CD4-positive, alpha-beta T cell treated with Interleukin-15 for 4 hours (primary cell): ENCODE results near the gene HSDL1.
"Not testable (repeated sequence)": the region's sequence is repeated elsewhere in the genome, so short reads cannot be mapped to it uniquely, and the experiment has no call there.

Experiments
- DNase-seq: peaks from one replicate; pipeline ENCODE4 v3.0.0-alpha.2; 2020; ENCODE audit warnings: low spot score

HSDL1 gene

DNA sequence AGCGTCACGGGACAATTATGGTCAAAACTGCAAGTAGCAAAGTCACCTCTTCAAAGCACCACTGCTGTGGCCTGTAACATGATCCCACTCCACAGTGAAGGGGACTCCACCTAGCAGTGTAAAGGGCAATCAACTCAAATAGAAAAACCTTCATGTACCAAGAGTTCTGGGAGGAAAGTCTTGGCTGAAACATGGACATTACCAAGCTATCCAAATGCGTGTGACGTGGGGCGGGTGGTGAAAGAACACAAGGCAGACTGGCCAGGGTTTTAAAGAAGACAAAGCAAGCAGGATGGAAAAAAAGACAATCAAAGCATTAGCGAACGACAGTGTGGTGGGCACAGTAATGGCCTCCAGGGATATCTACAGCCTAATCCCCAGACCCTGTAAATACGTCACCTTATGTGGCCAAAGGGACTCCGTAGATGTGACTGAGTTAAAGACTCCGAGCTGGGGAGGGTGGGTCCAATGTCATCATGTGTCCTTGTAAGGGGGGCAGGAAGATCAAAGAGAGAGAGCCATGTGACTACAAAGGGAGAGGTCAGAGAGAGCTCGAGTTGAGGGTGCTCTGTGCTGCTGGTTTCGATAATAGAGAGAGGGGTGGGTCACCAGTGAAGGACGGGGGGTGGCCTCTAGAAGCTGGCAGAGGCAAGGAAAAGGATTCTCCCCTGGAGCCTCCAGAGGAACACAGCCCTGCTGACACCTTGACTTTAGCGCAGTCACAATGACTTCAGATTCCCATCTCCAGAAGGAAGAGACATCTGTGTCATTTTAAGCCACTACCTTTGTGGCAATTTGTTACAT is 6.0 kb downstream of the HSDL1 start:
- no peak for DNase-seq

GRCh38 chr16:84138500-84138823 is 6.5 kb downstream of the HSDL1 start:
- no peak for DNase-seq

- DNase-seq, result no peak
Observed at GRCh38 chr16:84137769-84138357, 7.1 kb downstream of the HSDL1 start.

DNA sequence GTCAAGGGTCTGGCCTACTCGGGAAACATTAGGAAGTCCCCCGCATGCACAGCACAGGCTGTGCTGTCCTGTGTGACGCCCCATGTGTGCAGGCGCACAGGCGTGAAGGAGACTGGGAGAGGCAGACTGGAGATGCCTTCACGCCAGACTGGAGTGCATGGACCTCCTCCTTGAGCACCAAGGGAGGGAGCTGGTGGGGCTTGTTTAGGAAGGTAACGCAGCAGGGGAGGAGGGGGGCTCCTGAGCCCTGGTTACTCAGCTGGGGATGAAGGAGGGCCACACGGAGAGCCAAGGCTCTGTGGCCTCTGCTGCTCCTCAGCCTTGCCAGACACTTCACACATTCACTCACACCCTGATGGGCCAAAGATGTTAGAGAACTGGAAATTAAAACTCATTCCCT is 7.7 kb downstream of the HSDL1 start:
- no peak for DNase-seq

GRCh38 chr16:84136331-84137125 is 8.4 kb downstream of the HSDL1 start:
- DNase-seq, result no peak

DNA sequence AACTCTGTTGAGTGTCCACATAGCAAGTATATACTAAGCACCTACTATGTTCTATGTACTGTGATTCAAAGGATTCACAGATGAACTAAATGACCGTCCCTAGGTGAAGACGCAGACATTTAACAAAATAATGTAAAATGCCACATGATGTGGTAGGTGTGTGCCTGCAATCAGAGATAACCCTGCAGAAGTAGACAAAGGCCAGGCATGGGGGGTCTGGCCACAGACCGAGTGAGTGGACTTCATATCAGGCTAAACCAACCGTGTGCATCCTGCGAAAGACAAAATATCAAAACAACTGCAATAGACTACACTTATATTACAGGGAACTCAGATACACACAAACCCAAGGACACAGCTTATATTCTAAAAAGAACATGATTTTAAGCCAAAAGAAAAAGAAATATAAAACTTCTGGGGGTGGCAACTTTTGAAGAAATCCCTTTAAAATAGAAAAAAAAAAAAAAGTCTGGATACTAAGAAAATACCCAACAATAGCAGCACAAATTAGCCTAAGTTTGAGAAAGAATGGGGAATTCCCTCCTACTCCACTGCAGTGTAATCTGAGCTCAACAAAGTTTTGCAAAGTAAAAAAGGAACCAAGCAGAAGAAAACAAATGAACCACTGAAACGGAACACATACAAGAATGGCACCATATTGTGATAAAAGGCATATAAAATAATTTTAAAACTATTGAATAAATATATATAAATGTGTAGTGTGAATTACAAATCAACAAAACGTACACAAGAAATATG is 12.3 kb downstream of the HSDL1 start:
- DNase-seq, result no peak

- DNase-seq, result no peak
Observed at GRCh38 chr16:84131117-84131516, 13.9 kb downstream of the HSDL1 start.

DNA sequence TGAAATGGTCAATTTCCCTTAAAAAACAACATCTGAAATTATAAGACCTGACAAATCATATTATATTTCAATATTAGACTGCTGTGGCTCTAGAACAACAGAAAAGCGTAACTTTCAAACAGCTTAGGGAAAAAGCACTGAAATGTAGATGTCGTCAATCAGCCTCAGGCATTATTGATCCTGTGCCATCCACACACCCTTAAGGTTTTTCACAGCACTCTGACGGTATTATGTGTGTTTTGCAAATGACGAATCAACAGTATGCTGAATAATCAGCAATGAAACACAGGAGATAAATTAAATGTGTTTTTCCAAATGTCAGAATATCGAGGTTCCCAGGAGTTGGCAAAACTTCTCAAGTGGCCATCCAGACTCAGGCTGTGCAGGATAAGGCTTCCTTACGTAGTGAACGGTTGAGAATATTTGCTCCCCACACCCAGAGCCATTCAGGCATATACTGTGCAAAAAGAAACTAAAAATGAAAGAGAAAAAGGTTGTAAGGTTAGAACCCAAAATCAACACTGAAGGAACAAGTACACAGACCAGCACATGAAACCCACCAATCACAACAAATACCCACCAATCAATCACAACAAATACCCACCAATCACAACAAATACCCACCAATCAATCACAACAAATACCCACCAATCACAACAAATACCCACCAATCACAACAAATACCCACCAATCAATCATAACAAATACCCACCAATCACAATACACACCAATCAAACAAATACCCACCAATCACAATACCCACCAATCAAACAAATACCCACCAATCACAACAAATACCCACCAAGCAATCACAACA is 20.5 kb downstream of the HSDL1 start:
- DNase-seq, result no peak

DNA sequence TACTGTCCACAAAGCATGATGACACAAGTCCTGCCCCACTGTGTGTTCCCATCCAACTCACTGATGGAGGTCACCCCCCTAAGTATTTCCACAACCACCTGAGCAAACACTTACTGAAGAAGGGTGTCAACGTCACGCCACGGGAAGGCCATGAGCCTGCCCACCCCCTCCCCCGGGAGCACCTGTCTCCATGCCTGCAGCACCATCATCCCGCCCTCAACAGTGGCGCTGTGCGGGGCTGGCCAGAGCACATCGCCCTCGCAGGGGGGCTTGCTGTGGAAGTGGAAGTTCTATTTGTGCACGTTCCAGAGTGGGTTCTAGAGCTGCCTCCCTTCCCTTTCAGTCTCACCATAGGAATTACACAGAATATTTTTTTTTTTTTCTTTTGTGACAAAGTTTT is 24.0 kb downstream of the HSDL1 start:
- no peak for DNase-seq

GRCh38 chr16:84120023-84120422 is 25.0 kb downstream of the HSDL1 start:
- DNase-seq, result no peak

DNA sequence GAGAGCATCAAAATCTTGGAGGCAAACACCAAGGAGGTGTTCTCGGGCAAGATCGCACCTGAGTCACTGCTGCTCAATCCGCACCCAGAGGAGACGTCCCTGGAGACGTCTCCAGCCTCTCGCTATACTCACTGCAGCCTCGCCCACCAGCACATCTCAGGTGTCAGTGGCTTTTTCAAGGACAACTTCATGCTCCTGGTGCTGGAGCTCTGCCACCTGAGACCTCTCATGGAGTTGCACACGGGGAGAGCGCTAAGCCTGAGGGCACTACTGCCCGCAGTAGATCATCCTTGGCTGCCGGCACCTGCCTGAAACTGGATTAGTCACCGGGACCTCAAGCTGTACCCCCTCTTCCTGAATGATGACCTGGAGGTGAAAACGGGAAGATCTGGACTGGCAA is 25.6 kb downstream of the HSDL1 start:
- no peak for DNase-seq

DNA sequence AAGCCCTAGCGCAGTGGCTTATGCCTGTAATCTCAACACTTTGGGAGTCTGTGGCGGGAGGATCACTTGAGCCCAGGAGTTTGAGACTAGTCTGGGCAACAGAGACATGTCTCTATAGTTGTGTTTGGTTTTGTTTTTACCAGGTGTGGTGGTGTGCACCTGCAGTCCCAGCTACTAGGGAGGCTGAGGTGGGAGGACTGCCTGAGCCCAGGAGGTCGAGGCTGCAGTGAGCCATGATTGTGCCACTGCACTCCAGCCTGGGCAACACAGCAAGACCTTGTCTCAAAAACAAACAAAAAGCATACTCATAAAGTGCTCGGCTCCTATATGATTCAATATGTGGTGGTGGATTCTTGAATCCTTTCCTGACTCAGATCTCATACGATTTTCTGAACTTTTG is 26.7 kb downstream of the HSDL1 start:
- DNase-seq, result not testable (repeated sequence)

DNA sequence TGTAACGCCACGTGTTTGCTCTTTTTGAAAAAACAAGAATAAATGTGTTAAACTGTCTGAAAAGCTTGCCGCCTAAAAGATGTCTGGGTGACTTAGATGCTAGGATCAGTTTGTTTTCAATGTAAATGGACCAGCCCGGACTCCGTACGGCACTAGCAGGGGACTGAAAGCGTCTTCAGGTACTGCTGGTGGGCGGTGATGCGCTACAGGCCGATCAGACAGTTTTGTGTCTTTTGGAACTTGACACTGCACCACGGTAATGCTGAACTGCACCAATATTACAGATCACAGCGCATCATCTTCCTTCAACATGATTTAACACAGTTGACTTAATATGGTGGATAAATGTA is 27.5 kb downstream of the HSDL1 start:
- DNase-seq, result no peak

DNA sequence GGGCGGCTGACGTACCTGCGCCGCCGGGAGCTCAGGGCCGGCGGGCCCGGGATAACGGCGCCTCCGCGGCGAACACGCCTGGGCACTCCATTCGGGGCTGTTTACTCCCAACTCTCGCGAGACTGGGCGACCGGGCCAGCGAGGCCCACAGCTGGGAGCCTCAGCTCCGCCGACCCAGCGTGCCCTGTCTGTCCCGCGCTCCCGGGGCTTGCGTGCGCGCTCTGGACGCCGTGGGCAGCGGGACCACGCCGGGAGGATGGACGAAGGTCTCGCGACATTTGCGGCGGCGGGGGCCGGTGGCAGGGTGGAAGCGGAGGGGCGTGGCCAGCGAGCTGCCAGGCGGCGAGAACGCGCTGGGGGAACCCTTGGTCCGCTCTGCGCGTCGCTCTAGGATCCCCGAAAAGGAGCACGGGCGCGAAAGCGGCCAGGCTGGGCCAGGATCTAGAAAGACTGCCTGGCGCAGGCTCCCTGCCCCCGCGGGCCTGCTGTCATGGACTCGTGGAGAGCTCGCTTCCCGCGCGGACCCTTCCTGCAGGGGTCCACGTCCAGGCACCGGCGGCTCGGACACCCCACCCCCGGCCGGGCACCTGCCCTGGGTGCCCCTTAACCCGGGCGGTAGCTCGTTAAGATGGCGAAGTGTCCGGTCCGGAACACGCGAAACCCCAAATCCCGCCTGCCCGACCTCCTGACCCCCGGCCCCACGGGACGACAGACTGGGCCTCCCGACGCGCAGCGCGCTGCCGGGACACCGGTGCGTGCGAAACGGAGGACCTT is 28.1 kb downstream of the HSDL1 start, which contains the start of gene MBTPS1:
Gene MBTPS1, minus strand, starts transcription at position 223 of the 774 bp plus-strand sequence. CDS start 15,159 bp downstream, outside the sequence.
- DNase-seq, result peak; percentile 97

GRCh38 chr16:84115919-84116719 is 28.9 kb downstream of the HSDL1 start:
- DNase-seq, result peak; percentile 47

- DNase-seq, result not testable (repeated sequence)
Observed at GRCh38 chr16:84111949-84112348, 33.0 kb downstream of the HSDL1 start.

DNA sequence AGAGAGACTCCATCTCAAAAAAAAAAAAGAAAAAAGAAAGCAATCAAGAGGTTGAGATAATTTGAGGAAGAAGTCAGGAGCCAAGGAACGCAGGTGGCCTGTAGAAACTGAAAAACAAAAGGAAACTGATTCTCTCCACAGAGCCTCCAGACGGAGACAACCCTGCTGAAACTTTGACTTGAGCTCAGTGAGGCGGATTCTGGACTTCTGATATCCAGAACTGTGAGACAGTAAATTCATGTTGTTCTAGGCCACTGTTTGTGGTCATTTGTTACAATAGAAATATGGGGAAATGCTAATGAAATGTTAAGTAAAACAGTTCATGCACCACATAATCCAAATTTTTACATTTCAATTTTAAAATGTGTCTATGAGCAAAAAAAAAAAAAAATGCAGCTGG is 33.5 kb downstream of the HSDL1 start:
- no peak for DNase-seq

- no peak for DNase-seq
Observed at GRCh38 chr16:84110527-84110926, 34.5 kb downstream of the HSDL1 start.

- DNase-seq, result no peak
Observed at GRCh38 chr16:84109598-84110335, 35.2 kb downstream of the HSDL1 start.
